GM12801 (cell line): ENCODE measurements around the gene AK2.

ENCODE experiments used
- CTCF ChIP-seq: IDR thresholded peaks from one replicate; pipeline ENCODE4 v1.5.1; 2011; ENCODE audit warnings: control low read depth; ENCODE audit not compliant: insufficient read length; ENCODE audit errors: extremely low read depth

The AK2 gene

DNA sequence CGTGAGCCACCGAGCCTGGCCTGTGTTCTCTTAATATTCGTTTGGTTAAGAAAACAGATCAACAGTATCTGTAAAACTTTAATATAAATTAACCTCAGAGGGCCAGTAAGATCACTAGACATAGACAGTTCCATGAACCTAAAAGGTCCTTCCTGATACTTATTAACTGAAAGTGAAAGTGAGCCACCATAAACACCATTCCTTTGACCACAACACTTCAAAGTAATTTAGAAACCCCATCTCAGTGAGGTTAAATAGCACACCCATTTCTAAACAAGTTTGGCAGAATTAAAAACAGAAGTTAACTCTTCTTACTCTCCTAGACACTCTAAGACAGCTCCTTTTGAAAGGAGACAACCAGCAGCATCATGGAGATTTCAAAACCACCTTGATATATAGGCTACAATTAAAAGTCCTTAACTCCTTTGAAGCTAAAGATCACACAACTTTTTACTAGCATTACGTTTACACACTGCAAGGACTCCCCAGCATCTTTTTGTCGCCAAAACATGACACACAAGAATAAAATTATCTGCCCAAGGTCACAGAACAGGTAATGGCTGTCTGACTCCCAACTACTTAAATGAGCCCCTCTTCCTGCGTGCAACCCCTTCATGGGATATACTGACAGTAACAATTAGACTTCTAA, 74.3 kb downstream of the AK2 start:
- TF ChIP-seq CTCF: no peak

- TF ChIP-seq CTCF: no peak
These were observed 75.8 kb downstream of the AK2 start for GRCh38 chr1:32960819-32961355.

DNA sequence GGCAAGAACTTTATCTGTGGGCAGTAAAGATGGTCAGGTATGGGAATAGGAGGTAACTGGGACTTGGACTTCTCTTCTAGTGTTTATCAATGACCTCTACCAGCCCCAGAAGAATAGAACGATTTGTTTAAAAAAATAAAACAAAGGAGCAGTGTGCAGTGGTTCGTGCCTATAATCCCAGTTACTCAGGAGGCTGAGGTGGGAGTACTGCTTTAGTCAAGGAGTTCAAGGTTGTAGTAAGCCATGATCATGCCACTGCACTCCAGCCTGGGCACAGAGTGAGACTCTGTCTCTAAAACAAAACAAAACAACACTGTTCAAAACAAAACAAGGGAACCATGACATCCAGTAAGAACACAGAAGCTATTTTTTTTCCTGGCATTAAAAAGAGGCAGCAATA, 76.3 kb downstream of the AK2 start:
- TF ChIP-seq CTCF: no peak

GRCh38 chr1:32958827-32959226, 77.9 kb downstream of the AK2 start:
- no peak for TF ChIP-seq CTCF
